ENCODE data around the gene POMZP3.
"Not testable (repeated sequence)": the region's sequence is repeated elsewhere in the genome, so short reads cannot be mapped to it uniquely, and the experiment has no call there.

The POMZP3 gene

GRCh38 chr7:76582848-76583631 lies 44.0 kb downstream of the POMZP3 start:
- H3K9me3 ChIP-seq (replicated peaks in 1 of 11); H3K27me3 ChIP-seq; H3K4me3 ChIP-seq: not testable (repeated sequence)
- H3K9ac ChIP-seq: peak overlapping the region in 1 of 11 experiments; percentile 36; a peak in 1 of 22 replicates
- peaks cover 5 to 45% (median 34%) of the 10 kb centered on the region in 10 experiments; a peak in 18 of 20 replicates for H3K4me1 ChIP-seq
- H3K27ac ChIP-seq: 0 out of 22 replicates have a peak overlapping the region, but pooled peaks of 2 of the 11 experiments have one; percentile 30 to 41
- peaks cover 0 to 30% (median 0%) of the 10 kb centered on the region in 11 experiments; a peak in 8 of 22 replicates for H4K20me1 ChIP-seq
- peak overlapping the region in 6 of 11 experiments; percentile 29 to 67 (median 52); a peak in 11 of 22 replicates for H3K4me2 ChIP-seq
- peaks cover 0 to 12% (median 0%) of the 10 kb centered on the region in 11 experiments; a peak in 2 of 22 replicates for H3K36me3 ChIP-seq

GRCh38 chr7:76575919-76576655 lies 51.0 kb downstream of the POMZP3 start:
- H3K4me1 ChIP-seq: peaks cover 0 to 13% (median 6%) of the 10 kb centered on the region in 10 experiments; a peak in 11 of 20 replicates
- peaks cover 0 to 16% (median 7%) of the 10 kb centered on the region in 11 experiments; a peak in 11 of 22 replicates for H3K36me3 ChIP-seq
- peak overlapping the region in 4 of 11 experiments; percentile 33 to 65 (median 43); a peak in 5 of 22 replicates for H3K4me2 ChIP-seq
- H4K20me1 ChIP-seq: peaks cover 0 to 12% (median 0%) of the 10 kb centered on the region in 11 experiments; a peak in 4 of 22 replicates
- H3K27me3 ChIP-seq; H3K9me3 ChIP-seq (replicated peaks in 1 of 11); H3K27ac ChIP-seq; H3K4me3 ChIP-seq; H3K9ac ChIP-seq: not testable (repeated sequence)

- H3K27me3 ChIP-seq; H3K9me3 ChIP-seq (replicated peaks in 1 of 11); H3K27ac ChIP-seq; H3K4me2 ChIP-seq; H3K4me3 ChIP-seq; H3K9ac ChIP-seq: not testable (repeated sequence)
- H3K4me1 ChIP-seq: peaks cover 0 to 13% (median 6%) of the 10 kb centered on the region in 10 experiments; a peak in 11 of 20 replicates
- H3K36me3 ChIP-seq: peaks cover 2 to 19% (median 8%) of the 10 kb centered on the region in 11 experiments; a peak in 16 of 22 replicates
- peaks cover 0 to 15% (median under 1%) of the 10 kb centered on the region in 11 experiments; a peak in 9 of 22 replicates for H4K20me1 ChIP-seq
These were observed 51.6 kb downstream of the POMZP3 start for GRCh38 chr7:76575431-76575830.

DNA sequence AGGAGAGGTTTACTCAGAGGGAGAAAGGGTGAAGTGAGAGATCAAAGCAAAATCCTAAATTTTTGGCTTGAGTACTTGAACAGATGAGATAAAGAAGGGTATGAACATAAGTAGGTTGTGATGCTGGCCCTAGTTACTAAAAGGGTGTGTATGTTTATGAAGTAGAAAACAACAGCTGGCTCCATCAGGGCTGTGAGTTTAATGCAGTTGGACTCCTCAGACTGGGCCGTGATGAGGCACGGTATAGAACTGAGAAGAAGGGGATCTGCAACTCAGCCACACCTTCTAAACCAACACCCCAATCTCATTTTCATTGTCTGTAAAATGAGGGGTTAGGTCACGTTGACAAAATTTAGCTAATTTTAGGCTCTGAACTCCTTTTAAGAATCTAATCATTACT lies 54.8 kb downstream of the POMZP3 start:
- not testable (repeated sequence) for H3K9me3 ChIP-seq (replicated peaks in 1 of 11); H3K4me2 ChIP-seq; H3K9ac ChIP-seq; H3K27ac ChIP-seq; H3K27me3 ChIP-seq; H3K4me3 ChIP-seq
- Histone ChIP-seq H3K36me3 (peaks cover 6 to 31% (median 18%) of the 10 kb centered on the region in 11 experiments; a peak in 16 of 22 replicates), H3K4me1 (peaks cover 0 to 13% (median 2%) of the 10 kb centered on the region in 10 experiments; a peak in 8 of 20 replicates), H4K20me1 (peaks cover 0 to 33% (median 8%) of the 10 kb centered on the region in 11 experiments; a peak in 12 of 22 replicates)

DNA sequence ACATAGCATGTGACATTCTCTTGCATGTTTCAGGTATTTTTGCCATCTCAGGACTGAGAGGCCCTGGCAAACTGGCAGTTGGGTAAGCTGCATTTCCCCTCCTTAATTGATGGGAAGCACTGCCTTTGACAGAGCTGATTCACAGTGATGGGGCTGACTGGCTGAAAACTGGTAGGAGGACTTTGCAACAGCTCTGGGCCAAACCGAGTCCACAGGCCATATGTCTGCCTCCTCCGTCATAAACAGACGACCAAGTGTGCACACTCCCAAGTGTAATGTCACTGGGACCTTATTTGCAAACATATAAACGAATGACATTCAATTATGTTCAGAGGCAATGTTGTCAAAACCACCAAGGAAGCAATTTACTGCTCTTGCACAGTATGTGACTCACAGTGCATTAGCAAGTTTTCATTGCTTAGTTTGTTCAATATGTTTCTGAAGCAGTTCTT lies 56.7 kb downstream of the POMZP3 start:
- H3K4me3 ChIP-seq, H3K4me2 ChIP-seq, H3K27me3 ChIP-seq, H3K4me1 ChIP-seq, H3K27ac ChIP-seq, H3K9ac ChIP-seq: not testable (repeated sequence)
- H3K36me3 ChIP-seq: peaks cover 6 to 34% (median 19%) of the 10 kb centered on the region in 11 experiments; a peak in 17 of 22 replicates
- H3K9me3 ChIP-seq (replicated peaks in 1 of 11): peaks cover 0 to 11% (median 0%) of the 10 kb centered on the region in 11 experiments; a peak in 1 of 22 replicates
- H4K20me1 ChIP-seq: peaks cover 0 to 46% (median 9%) of the 10 kb centered on the region in 11 experiments; a peak in 12 of 22 replicates

GRCh38 chr7:76568742-76569141 lies 58.3 kb downstream of the POMZP3 start:
- Histone ChIP-seq H3K9me3 (replicated peaks in 1 of 11) (peaks cover 0 to 14% (median 3%) of the 10 kb centered on the region in 11 experiments; a peak in 5 of 22 replicates), H3K36me3 (peaks cover 6 to 34% (median 19%) of the 10 kb centered on the region in 11 experiments; a peak in 17 of 22 replicates), H4K20me1 (peaks cover 0 to 46% (median 9%) of the 10 kb centered on the region in 11 experiments; a peak in 12 of 22 replicates)
- H3K4me2 ChIP-seq, H3K4me3 ChIP-seq, H3K27ac ChIP-seq, H3K9ac ChIP-seq, H3K4me1 ChIP-seq, H3K27me3 ChIP-seq: not testable (repeated sequence)

- not testable (repeated sequence) for H3K9ac ChIP-seq, H3K27me3 ChIP-seq, H3K4me1 ChIP-seq, H3K4me2 ChIP-seq, H3K4me3 ChIP-seq, H3K27ac ChIP-seq
- peaks cover 0 to 44% (median 9%) of the 10 kb centered on the region in 11 experiments; a peak in 12 of 22 replicates for H4K20me1 ChIP-seq
- H3K36me3 ChIP-seq: peaks cover 6 to 32% (median 18%) of the 10 kb centered on the region in 11 experiments; a peak in 17 of 22 replicates
- H3K9me3 ChIP-seq (replicated peaks in 1 of 11): peaks cover 0 to 18% (median 3%) of the 10 kb centered on the region in 11 experiments; a peak in 5 of 22 replicates
These were observed 59.3 kb downstream of the POMZP3 start for GRCh38 chr7:76567753-76568152.

DNA sequence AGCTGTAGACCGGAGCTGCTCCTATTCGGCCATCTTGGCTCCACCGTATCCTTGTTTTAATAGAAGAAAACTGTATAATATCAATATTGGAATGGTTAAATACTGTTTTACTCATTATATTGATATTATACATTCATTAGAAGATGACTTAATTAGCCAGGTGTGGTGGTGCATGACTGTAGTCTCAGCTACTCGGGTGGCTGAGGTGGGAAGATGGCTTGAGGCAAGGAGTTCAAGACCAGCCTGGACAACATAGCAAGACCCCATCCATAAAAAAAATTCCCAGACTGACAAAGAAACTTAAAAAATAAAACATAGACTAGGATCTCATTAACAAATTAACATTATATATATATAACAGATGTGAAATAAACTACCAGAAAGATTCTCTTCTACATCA lies 59.8 kb downstream of the POMZP3 start:
- not testable (repeated sequence) for H3K4me1 ChIP-seq, H3K27me3 ChIP-seq, H3K9ac ChIP-seq, H3K27ac ChIP-seq, H3K4me3 ChIP-seq, H3K4me2 ChIP-seq
- Histone ChIP-seq H4K20me1 (peaks cover 0 to 40% (median 9%) of the 10 kb centered on the region in 11 experiments; a peak in 12 of 22 replicates), H3K9me3 (replicated peaks in 1 of 11) (peaks cover under 1 to 20% (median 3%) of the 10 kb centered on the region in 11 experiments; a peak in 15 of 22 replicates), H3K36me3 (peaks cover 4 to 27% (median 14%) of the 10 kb centered on the region in 11 experiments; a peak in 17 of 22 replicates)

DNA sequence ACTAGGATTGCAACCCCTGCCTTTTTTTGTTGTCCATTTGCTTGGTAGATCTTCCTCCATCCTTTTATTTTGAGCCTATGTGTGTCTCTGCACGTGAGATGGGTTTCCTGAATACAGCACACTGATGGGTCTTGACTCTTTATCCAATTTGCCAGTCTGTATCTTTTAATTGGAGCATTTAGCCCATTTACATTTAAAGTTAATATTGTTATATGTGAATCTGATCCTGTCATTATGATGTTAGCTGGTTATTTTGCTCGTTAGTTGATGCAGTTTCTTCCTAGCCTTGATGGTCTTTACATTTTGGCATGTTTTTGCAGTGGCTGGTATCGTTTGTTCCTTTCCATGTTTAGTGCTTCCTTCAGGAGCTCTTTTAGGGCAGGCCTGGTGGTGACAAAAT lies 62.1 kb downstream of the POMZP3 start:
- H3K9ac ChIP-seq, H3K4me2 ChIP-seq: not testable (repeated sequence)
- peaks cover 0 to 15% (median 11%) of the 10 kb centered on the region in 11 experiments; a peak in 12 of 22 replicates for H3K36me3 ChIP-seq

DNA sequence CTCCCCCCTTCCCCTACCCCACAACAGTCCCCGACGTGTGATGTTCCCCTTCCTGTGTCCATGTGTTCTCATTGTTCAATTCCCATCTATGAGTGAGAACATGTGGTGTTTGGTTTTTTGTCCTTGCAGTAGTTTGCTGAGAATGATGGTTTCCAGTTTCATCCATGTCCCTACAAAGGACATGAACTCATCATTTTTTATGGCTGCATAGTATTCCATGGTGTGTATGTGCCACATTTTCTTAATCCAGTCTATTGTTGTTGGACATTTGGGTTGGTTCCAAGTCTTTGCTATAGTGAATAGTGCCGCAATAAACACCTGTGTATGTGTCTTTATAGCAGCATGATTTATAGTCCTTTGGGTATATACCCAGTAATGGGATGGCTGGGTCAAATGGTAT lies 65.7 kb downstream of the POMZP3 start:
- not testable (repeated sequence) for H3K4me2 ChIP-seq

More for the DNA sequence above, 62.1 kb downstream of the POMZP3 start:
- peaks cover 0 to 27% (median 6%) of the 10 kb centered on the region in 11 experiments; a peak in 10 of 22 replicates for H4K20me1 ChIP-seq
- not testable (repeated sequence) for H3K4me1 ChIP-seq, H3K27me3 ChIP-seq, H3K27ac ChIP-seq, H3K4me3 ChIP-seq
- H3K9me3 ChIP-seq (replicated peaks in 1 of 11): peaks cover 6 to 32% (median 14%) of the 10 kb centered on the region in 11 experiments; a peak in 18 of 22 replicates

GRCh38 chr7:76560157-76560556 lies 66.9 kb downstream of the POMZP3 start:
- not testable (repeated sequence) for H3K9ac ChIP-seq, H3K27me3 ChIP-seq, H3K27ac ChIP-seq, H3K4me1 ChIP-seq, H3K4me2 ChIP-seq, H3K4me3 ChIP-seq
- Histone ChIP-seq H4K20me1 (peaks cover 0 to 17% (median 0%) of the 10 kb centered on the region in 11 experiments; a peak in 6 of 22 replicates), H3K36me3 (peaks cover 0 to 25% (median 18%) of the 10 kb centered on the region in 11 experiments; a peak in 15 of 22 replicates), H3K9me3 (replicated peaks in 1 of 11) (peaks cover 6 to 21% (median 13%) of the 10 kb centered on the region in 11 experiments; a peak in 18 of 22 replicates)

More for the DNA sequence above, 65.7 kb downstream of the POMZP3 start:
- not testable (repeated sequence) for H3K4me3 ChIP-seq, H3K4me1 ChIP-seq, H3K9ac ChIP-seq, H3K27ac ChIP-seq, H3K27me3 ChIP-seq
- peaks cover 0 to 18% (median 0%) of the 10 kb centered on the region in 11 experiments; a peak in 6 of 22 replicates for H4K20me1 ChIP-seq
- H3K9me3 ChIP-seq (replicated peaks in 1 of 11): peaks cover 6 to 30% (median 14%) of the 10 kb centered on the region in 11 experiments; a peak in 18 of 22 replicates
- H3K36me3 ChIP-seq: peaks cover 0 to 18% (median 10%) of the 10 kb centered on the region in 11 experiments; a peak in 15 of 22 replicates
